Measurements from ENCODE around the gene PCSK7. TPM values are rescaled to one million over a fixed set of nuclear protein-coding genes. Genes with fewer than 3 reads are reported as not detected.

PCSK7 gene
- total RNA-seq, 1 donor from 2014 or later = 47.7 TPM

DNA sequence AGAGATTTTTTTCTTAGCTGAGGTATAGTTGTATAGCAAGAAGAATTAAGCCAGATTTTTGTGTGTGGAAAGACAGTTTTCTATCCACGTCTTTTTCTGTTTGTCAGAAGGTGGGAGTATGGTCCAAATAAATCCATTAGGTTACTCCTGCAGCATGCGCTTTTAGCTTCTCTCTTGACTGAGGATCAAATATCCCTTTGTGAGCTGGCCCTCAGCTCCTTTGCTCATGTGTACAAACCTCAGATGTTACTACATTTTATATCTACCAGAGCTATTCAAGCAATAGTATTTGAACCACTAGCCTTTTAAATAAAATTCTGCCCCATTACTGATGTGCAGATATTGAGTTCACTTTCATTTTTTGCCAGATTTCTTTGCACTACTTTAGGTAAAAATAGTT lies 62.1 kb downstream of the PCSK7 start:
- no peak for DNase-seq (ENCODE audit: low read depth, low spot score)

GRCh38 chr11:117166491-117166890 lies 65.4 kb downstream of the PCSK7 start:
- no peak for DNase-seq (ENCODE audit: low read depth, low spot score)

DNA sequence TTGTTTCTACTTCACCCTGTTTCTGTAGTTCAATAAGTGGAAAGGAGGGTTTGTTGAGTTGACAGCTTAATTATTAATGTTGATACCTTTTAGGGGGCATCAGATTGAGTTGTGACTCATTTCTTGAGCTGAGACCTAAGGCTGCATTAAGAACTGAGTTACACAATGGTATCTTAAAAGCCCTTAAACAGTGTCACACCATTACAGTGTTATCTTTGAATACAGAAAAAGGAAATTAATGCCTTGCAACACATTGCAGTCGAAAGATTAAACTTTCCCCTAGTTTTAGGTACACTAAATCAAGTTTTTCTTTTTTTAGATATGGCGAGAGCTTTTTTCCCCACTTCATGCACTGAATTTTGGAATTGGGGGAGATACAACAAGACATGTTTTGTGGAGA lies 71.0 kb downstream of the PCSK7 start:
- no peak for DNase-seq (ENCODE audit: low read depth, low spot score)

- DNase-seq (ENCODE audit: low read depth, low spot score) = no peak
Measured at GRCh38 chr11:117159892-117160291, 72.0 kb downstream of the PCSK7 start.

DNA sequence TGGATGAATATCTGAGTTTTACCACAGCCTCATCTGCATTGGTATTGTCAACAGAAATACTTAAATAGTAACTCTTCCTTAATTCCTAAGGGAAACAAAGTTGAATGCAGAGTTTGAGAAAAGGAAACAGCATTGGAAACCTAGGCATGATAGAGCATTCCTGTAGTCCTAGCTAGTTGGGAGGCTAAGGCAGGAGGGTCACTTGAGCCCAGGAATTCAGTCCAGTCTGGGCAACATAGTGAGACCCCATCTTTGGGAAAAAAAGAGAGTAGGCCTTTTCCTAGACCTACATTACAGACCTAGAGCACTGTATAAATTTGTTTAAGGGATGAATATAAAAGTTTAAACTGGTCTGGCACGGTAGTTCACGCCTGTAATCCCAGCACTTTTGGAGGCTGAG lies 74.4 kb downstream of the PCSK7 start:
- DNase-seq (ENCODE audit: low read depth, low spot score) = no peak

DNA sequence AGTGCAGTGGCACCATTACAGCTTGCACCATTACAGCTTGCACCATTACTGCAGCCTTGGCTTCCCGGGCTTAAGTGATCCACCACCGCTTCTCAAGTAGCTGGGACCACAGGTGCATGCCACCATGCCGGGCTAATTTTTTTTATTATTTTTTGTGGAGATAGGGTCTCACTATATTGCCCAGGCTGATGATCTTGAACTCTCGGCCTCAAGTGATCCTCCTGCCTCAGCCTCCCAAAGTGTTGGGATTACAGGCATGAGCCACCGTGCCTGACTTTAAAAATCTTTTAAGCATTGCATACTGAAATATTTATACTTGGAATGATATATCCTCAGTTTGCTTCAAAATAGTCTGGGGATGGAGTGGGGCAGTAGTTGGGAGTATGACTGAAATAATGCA lies 77.4 kb downstream of the PCSK7 start:
- no peak for DNase-seq (ENCODE audit: low read depth, low spot score)

Other genes starting within 250 kb of the PCSK7 start
- 7.2 and 9.9 TPM in 2 replicates for gene SIK3, start 133.6 kb downstream of the PCSK7 start, total RNA-seq
- 215 and 280 TPM in 2 replicates for gene PAFAH1B2, start 87.8 kb downstream of the PCSK7 start, total RNA-seq
- 12.5 and 13.1 TPM in 2 replicates for gene SIDT2, start 53.3 kb downstream of the PCSK7 start, total RNA-seq
- gene TAGLN, start 32.7 kb downstream of the PCSK7 start, total RNA-seq = 41.3 and 92.3 TPM in 2 replicates
- gene RNF214, start 598 bp upstream of the PCSK7 start, total RNA-seq = 8.6 and 9.9 TPM in 2 replicates
- 1.8 and 2.0 TPM in 2 replicates for gene BACE1-AS, start 59.3 kb upstream of the PCSK7 start, total RNA-seq
- 9.3 and 12.4 TPM in 2 replicates for gene BACE1, start 84.2 kb upstream of the PCSK7 start, total RNA-seq
- gene CEP164, start 95.8 kb upstream of the PCSK7 start, total RNA-seq = 28.8 and 32.8 TPM in 2 replicates